ENCODE measurements around the gene DNAH7. TPM values are rescaled to one million over a fixed set of nuclear protein-coding genes. Genes with fewer than 3 reads are reported as not detected.

DNAH7 gene
- total and polyA plus RNA-seq, 2 donors (not counting 1 experiment from before 2014, with no cell fraction given): 0.01 to 0.05 TPM

GRCh38 chr2:196105951-196106350, 37.3 kb upstream of the DNAH7 start:
- ATAC-seq (ENCODE audit: low read depth): no peak
- H3K27ac Mint-ChIP-seq: peak overlapping the region; percentile 18
- Histone ChIP-seq H3K79me2 (ENCODE audit: control insufficient read depth, insufficient read depth, low read length) (peaks cover 9% of the 10 kb centered on the region), H3K4me1 (ENCODE audit: control insufficient read depth in 2 of 2, insufficient read depth in 2 of 2, low read length in 2 of 2) (peaks cover 40 to 48% of the 10 kb centered on the region in 2 donors), H3K4me3 (ENCODE audit: control extremely low read depth in 1 of 5, extremely low read depth in 1 of 5, insufficient read depth in 1 of 5, low read depth in 2 of 5, low read length in 4 of 5) (peak overlapping the region in 1 of 5 experiments; percentile 18), H3K9ac (ENCODE audit: low read length) (peak overlapping the region; percentile 31), H3K27ac (ENCODE audit: low read length in 2 of 2) (peak overlapping the region; percentile 21 to 47), H3K27me3 (replicated peaks in 1 of 4; ENCODE audit: control extremely low read depth in 1 of 4, control insufficient read depth in 3 of 4, insufficient read depth in 4 of 4, low read length in 3 of 4) (no peaks in the 10 kb centered on the region), H3K36me3 (replicated peaks in 1 of 2; ENCODE audit: control extremely low read depth in 1 of 2, control insufficient read depth in 1 of 2, extremely low read depth in 1 of 2, insufficient read depth in 2 of 2, low read length in 1 of 2) (no peaks in the 10 kb centered on the region), H2AFZ (ENCODE audit: insufficient read depth, low read depth, low read length, poor library complexity, severe bottlenecking) (peak overlapping the region; percentile 17), H3K4me2 (replicated peaks; ENCODE audit: low read depth, low read length, poor library complexity, severe bottlenecking) (peak overlapping the region; percentile 50), H4K20me1 (ENCODE audit: control insufficient read depth, insufficient read depth, low read length, poor library complexity, severe bottlenecking) (no peaks in the 10 kb centered on the region), H3K9me3 (ENCODE audit: control extremely low read depth in 1 of 3, control insufficient read depth in 2 of 3, insufficient read depth in 1 of 3, low read length in 2 of 3) (no peaks in the 10 kb centered on the region)
- H3K27me3 Mint-ChIP-seq: no peaks in the 10 kb centered on the region
- H3K4me1 Mint-ChIP-seq: peaks cover 67% of the 10 kb centered on the region
- POLR2A ChIA-PET: no interaction called here
- DNase-seq: peak; percentile 47
- intact Hi-C loops (cut with micrococcal nuclease): no loop called here
- CTCF ChIA-PET: interaction anchor here (0.9 kb wide), 1 partner anchor 173 kb away, joined by 3 read pairs; no protein-coding TSS in a partner anchor
- no peaks in the 10 kb centered on the region for H3K9me3 Mint-ChIP-seq (ENCODE audit: insufficient read depth)
- no CpG with 5 or more reads among the region's 5 CpGs for WGBS (ENCODE audit: insufficient coverage)
- no peak for TF ChIP-seq CTCF (IDR thresholded peaks at IDR 0.05)
- TF ChIP-seq EZH2 (IDR thresholded peaks at IDR 0.05; ENCODE audit: borderline replicate concordance, insufficient read depth, low read depth, low read length, poor library complexity, severe bottlenecking): no peak
- H3K4me3 Mint-ChIP-seq: peak overlapping the region; percentile 7

- 100% methylated on average over 1 of the region's 4 CpGs for WGBS (ENCODE audit: insufficient coverage)
- H3K9me3 ChIP-seq (ENCODE audit: control extremely low read depth in 1 of 3, control insufficient read depth in 2 of 3, insufficient read depth in 1 of 3, low read length in 2 of 3): no peaks in the 10 kb centered on the region
- ATAC-seq (ENCODE audit: low read depth) (no peak), DNase-seq (peak; percentile 17)
- no peaks in the 10 kb centered on the region for H3K9me3 Mint-ChIP-seq (ENCODE audit: insufficient read depth)
- H2AFZ ChIP-seq (ENCODE audit: insufficient read depth, low read depth, low read length, poor library complexity, severe bottlenecking): no peak overlapping the region
- POLR2A ChIA-PET: no interaction called here
- TF ChIP-seq EZH2 (IDR thresholded peaks at IDR 0.05; ENCODE audit: borderline replicate concordance, insufficient read depth, low read depth, low read length, poor library complexity, severe bottlenecking): no peak
- no peak for TF ChIP-seq CTCF (IDR thresholded peaks at IDR 0.05)
- H4K20me1 ChIP-seq (ENCODE audit: control insufficient read depth, insufficient read depth, low read length, poor library complexity, severe bottlenecking): no peaks in the 10 kb centered on the region
- peaks cover 44 to 50% of the 10 kb centered on the region in 2 donors for H3K4me1 ChIP-seq (ENCODE audit: control insufficient read depth in 2 of 2, insufficient read depth in 2 of 2, low read length in 2 of 2)
- no peak overlapping the region for H3K4me2 ChIP-seq (replicated peaks; ENCODE audit: low read depth, low read length, poor library complexity, severe bottlenecking)
- H3K27me3 Mint-ChIP-seq: no peaks in the 10 kb centered on the region
- H3K9ac ChIP-seq (ENCODE audit: low read length): no peak overlapping the region
- intact Hi-C loops (cut with micrococcal nuclease): loop anchor here (5.0 kb wide), 1 partner anchor 43 kb away; no protein-coding TSS in a partner anchor
- CTCF ChIA-PET: interaction anchor here (1.4 kb wide), 1 partner anchor 26 kb away, joined by 3 read pairs; no protein-coding TSS in a partner anchor
- no peak overlapping the region for H3K27ac ChIP-seq (ENCODE audit: low read length in 2 of 2)
- peaks cover 71% of the 10 kb centered on the region for H3K4me1 Mint-ChIP-seq
- peaks cover 9% of the 10 kb centered on the region for H3K79me2 ChIP-seq (ENCODE audit: control insufficient read depth, insufficient read depth, low read length)
- no peaks in the 10 kb centered on the region for H3K36me3 ChIP-seq (replicated peaks in 1 of 2; ENCODE audit: control extremely low read depth in 1 of 2, control insufficient read depth in 1 of 2, extremely low read depth in 1 of 2, insufficient read depth in 2 of 2, low read length in 1 of 2)
- no peaks in the 10 kb centered on the region for H3K27me3 ChIP-seq (replicated peaks in 1 of 4; ENCODE audit: control extremely low read depth in 1 of 4, control insufficient read depth in 3 of 4, insufficient read depth in 4 of 4, low read length in 3 of 4)
- peak overlapping the region; percentile 9 for H3K4me3 Mint-ChIP-seq
- H3K4me3 ChIP-seq (ENCODE audit: control extremely low read depth in 1 of 5, extremely low read depth in 1 of 5, insufficient read depth in 1 of 5, low read depth in 2 of 5, low read length in 4 of 5): no peak overlapping the region
- H3K27ac Mint-ChIP-seq: no peak overlapping the region
These were observed 35.4 kb upstream of the DNAH7 start for GRCh38 chr2:196104066-196104465.
